NK-92 (cell line): Measurements from ENCODE around the gene HSPA6.
"Not testable (repeated sequence)": the region's sequence is repeated elsewhere in the genome, so short reads cannot be mapped to it uniquely, and the experiment has no call there.

Source experiments
- DNase-seq: peaks from one replicate; lab custom pipeline; 2025; ENCODE audit not compliant: unreplicated experiment; lab: John Stamatoyannopoulos, UW

The HSPA6 gene

GRCh38 chr1:161523817-161524741, at the start of gene HSPA6:
HSPA6 (plus strand) TSS chr1:161524540; CDS start chr1:161524659, 119 bp downstream.
- DNase-seq: not testable (repeated sequence)

DNA sequence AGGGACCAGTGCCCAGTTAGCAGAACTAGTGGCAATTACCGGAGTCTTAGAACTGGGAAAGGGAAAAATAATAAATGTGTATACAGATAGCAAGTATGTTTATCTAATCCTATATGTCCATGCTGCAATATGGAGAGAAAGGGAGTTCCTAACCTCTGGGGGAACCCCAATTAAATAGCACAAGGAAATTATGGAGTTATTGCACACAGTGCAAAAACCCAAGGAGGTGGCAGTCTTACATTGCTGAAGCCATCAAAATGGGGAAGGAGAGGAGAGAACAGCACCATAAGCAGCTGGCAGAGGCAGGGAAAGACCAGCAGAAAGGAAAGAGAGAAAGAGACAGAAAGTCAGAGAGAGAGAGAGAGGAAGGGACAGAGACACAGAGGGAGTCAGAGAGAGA, 46.6 kb upstream of the HSPA6 start:
- not testable (repeated sequence) for DNase-seq

DNA sequence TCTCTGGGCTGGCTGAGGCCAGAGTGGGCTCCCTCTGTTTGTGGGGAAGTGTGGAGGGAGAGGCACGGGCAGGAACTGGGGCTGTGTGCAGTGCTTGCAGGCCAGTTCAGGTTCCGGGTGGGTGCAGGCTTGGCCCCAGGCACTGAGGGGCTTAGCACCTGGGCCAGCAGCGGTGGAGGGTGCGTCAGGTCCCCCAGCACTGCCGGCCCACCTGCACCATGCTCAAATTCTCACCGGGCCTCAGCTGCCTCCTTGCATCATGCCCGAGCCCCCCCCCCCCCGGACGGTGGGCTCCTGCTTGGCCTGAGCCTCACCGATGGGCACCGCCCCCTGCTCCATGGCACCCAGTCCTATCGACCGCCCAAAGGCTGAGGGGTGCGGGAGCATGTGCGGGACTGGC, 45.4 kb upstream of the HSPA6 start:
- DNase-seq: no peak

GRCh38 chr1:161480381-161481035, 43.8 kb upstream of the HSPA6 start:
- no peak for DNase-seq

DNA sequence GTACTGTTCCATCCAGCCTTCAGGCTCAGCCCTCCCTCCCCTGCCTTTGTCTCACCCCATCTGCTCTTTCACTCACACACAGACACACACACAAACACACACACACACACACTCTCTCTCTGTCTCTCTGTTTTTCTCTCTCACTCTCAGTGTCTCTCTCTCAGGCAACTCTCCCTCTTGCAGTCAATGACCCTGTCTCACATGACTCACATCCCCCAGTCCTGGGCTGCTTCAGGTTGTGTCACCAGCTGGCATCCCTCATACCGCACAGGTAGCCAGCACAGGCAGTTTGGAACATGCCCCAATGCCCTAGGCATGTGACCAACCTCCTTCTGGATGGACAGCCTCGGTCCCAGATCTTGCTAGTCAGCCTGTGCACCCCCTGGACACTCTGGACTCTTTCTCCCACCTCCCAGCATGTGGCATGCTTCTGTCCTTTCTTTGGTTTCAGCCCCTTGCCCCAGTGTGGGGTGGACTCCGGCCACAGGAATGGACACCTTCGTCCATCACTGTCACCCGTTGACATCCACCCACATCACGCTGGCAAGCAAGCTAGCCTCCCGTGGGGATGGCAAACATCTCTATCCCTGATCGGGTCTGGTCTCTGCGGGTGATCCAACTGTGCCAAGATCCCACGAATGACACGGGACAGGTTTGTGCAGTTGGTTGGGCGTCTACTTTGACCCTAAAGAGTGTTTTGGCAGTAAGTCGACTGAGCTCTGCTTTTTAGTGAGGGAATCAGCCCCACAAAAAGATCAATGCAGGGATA, 42.5 kb upstream of the HSPA6 start:
- no peak for DNase-seq

GRCh38 chr1:161482610-161483009, 41.7 kb upstream of the HSPA6 start:
- no peak for DNase-seq

DNA sequence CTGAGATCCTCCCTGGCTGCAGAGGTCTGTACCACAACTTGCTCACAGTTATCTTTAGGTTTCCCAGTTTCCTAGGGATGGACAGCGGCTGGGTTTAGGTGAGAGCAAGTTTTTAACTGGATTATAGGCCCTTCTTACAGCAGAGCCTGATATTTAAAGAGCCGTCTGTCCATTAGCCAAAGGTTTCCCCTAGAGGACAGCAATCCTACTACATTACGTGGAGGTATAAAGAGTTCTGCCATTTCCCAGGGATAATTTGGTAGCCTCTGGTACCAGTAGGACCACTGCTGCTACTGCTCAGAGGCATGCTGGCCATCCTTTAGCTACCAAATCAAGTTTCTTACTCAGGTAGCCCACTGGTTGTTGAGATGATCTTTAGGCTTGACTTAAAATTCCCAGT, 41.0 kb upstream of the HSPA6 start:
- DNase-seq: no peak

DNA sequence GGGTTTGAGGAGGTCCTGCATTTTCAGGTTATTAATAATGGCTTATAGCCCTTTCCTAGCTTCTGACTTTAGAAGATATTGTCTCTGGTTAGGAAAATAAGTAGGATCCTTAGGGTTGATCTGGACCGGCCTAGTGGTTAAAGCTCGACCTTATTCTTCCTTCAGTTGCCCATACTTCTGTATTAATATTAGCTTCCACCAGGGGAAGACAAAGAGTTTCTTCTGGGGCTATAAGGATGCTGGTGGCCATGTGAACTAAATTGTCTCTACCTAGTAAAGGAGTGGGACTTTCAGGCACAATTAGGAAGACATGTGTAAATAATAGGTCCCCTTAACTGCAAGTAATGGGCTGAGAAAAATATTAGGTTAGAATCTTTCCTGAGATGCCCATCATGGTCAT, 39.7 kb upstream of the HSPA6 start:
- DNase-seq: no peak

DNA sequence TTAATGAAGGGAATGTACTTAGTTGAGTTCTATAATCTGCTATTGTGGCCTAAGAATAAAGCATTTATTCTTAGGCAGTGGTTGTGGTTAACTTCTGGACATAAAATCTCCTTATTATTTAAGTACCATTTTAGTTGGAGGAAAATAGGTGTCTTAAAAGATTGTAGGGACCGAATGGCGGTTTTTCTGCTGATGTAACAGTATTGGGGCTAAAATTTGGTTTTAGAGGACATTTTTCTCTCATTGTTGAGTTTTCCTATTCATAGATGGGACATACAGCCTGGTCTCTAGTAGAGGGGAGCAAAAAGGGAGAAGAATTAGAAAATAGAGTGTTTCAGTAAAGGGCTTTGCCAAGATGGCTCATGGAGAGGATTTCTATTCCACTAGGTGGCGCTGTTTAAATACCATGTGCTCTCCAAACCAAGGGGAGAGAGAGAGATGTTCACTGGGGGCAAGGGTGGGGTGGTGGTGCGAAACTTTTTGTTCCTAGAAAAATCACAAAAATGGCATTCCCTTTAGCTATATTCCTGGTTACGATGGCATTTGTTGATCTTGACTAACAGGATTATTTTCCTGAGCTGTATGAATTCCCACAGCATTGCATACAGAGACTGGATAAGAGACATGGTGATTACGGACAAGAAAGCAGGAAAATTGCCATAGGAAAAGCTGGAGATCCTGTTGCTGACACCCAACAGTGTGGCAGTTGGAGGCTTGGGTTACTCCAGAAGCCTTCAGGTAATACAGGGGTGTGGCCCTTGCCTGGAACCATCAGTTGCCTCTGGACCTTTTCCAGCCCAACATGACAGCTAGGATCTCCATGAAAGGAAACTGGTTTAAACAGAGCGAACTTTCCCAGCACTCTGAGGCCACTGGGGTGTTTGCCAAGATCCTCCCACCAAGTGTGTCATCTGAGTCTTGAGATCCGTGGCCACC, 37.3 kb upstream of the HSPA6 start:
- DNase-seq: no peak

GRCh38 chr1:161491472-161491871, 32.9 kb upstream of the HSPA6 start:
- DNase-seq: no peak

DNA sequence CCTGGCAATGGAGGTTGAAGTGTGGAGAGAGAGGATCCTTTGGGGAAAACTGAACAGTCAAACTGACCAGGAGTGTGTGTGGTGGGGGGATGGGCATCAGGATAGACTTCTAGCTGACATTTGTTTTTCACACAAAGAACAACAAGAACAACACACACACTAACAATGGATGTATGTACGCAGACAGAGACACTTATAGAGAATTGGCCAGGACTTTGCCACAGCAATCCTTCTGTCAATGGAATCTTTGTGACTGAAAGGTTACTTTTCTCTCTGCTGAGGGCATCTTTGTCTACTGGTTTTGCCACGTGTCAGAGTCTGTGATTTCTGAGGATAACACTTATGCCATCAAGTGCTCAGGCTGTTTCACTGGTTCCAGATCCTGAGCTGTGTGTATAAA, 31.5 kb upstream of the HSPA6 start:
- no peak for DNase-seq

GRCh38 chr1:161494091-161494735, 30.1 kb upstream of the HSPA6 start:
- DNase-seq: no peak

DNA sequence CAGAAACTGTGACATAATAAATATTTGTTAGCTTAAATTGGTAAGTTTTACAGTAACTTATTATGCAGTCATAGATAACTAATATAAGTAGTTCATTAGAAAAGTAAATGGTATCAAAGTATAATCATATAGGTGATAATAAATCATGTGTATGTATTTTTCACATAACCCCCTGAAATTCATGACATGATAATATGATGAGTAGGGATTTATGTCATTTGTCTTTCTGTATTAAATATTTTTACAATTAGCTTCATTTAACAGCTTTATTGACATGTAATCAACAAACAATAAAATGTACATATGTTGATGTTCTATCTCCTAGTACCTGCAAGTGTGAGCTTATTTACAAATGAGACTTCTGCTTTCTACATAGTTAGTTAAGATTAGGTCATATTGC, 28.9 kb upstream of the HSPA6 start:
- no peak for DNase-seq

GRCh38 chr1:161497961-161498360, 26.4 kb upstream of the HSPA6 start:
- no peak for DNase-seq

DNA sequence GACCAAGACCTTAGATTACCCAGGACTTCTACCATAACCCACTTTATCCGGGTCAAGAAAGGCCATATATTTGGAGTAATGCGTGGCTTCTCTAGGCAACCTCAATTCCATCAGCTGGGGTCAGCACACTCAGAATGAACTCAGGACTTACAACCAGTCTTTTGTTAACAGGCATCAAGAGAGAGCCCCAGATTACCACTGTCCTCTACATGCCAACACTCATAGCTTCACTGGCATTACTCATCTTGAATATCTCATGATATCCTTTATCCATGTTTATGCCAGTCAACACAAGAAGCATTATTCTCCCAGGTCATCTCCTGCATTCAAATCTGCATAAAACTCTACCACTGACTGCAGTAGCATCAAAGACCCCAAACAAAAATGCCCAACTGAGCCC, 25.7 kb upstream of the HSPA6 start:
- no peak for DNase-seq

DNA sequence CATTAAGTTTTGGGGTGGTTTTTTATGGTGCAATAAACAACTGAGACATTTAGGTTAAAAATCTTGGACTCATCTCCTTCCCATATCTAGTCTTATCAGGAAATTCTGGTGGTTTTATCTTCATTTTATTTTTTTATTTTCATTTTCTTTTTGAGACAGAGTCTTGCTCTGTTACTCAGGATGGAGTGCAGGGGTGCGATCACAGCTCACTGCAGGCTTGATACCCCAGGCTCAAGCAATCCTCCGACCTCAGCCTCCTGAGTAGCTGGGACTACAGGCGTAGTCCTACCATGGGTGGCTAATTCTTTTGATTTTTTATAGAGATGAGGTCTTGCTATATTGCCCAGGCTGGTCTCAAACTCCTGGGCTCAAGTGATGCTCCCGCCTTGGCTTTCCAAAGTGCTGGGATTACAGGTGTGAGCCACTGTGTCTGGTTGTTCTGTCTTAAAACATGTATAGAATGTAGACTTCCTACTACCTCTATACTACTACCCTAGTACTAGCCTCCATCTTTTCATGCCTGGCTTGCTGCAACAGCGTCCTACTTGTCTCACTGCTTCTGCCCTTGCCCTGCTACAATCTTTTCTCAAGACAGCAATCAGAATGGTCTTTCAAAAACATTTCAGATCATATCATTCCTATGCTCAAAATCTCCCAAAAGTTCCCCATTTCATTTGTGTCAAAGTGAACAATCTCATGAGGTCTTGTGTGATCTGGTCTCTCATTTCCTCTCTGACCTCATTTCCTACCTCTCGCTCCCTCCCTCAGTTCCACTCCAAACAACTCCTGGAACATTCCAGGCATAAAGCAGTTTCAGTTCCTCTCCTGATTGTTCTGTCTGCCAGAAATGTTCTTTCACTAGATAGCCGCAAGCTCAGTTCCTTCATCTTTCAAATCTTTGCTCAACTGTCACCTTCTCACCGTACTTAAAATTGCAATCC, 25.0 kb upstream of the HSPA6 start:
- no peak for DNase-seq

DNA sequence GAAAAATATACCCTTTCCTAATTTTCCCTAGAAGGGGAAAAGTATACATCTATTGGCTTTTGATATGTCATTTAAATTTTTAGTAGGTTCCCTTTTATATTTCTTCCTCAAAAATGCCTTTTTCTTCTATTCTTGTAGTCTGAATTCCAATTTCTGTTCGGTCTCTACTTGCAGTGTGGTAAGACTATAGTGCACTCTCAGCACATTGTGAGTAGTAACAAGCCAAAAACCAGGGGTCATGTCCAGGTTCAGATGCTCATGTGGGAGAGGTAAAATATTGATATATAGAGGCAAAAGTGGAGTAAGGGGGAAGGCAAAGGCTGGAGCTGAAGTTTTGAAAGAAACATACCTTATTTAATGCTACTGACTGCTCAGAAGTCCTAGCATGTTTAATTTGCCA, 23.1 kb upstream of the HSPA6 start:
- DNase-seq: no peak

GRCh38 chr1:161502181-161502580, 22.2 kb upstream of the HSPA6 start:
- no peak for DNase-seq
